ENCODE data around the gene SLC24A3.

Gene SLC24A3

GRCh38 chr20:19275630-19276071 lies 63.2 kb downstream of the SLC24A3 start:
- Histone ChIP-seq H3K4ac (ENCODE audit: low read length) (no peak overlapping the region), H3K23ac (ENCODE audit: low read depth, low read length, poor library complexity) (no peak overlapping the region), H3K36me3 (replicated peaks in 1 of 2; ENCODE audit: control insufficient read depth in 2 of 2, insufficient read depth in 2 of 2, low read length in 2 of 2) (no peaks in the 10 kb centered on the region), H3K4me2 (ENCODE audit: insufficient read depth, low read length, poor library complexity, severe bottlenecking) (no peak overlapping the region), H3K14ac (ENCODE audit: low read length) (no peak overlapping the region), H2BK5ac (ENCODE audit: low read length) (no peak overlapping the region), H3K9ac (ENCODE audit: low read depth, low read length, poor library complexity) (no peak overlapping the region), H4K8ac (ENCODE audit: low read depth, low read length) (no peak overlapping the region), H3K18ac (ENCODE audit: low read length) (peak overlapping the region; percentile 35), H3K9me3 (replicated peaks in 1 of 2; ENCODE audit: control insufficient read depth in 2 of 2, insufficient read depth in 1 of 2, low read depth in 1 of 2, low read length in 2 of 2) (no peaks in the 10 kb centered on the region), H2AK5ac (ENCODE audit: low read depth, low read length) (no peak overlapping the region), H3K27ac (replicated peaks; ENCODE audit: low read length) (no peak overlapping the region), H2BK15ac (ENCODE audit: low read length) (no peak overlapping the region), H3K4me3 (ENCODE audit: low read length in 2 of 2) (peak overlapping the region in 1 of 2 donors; percentile 13), H2BK12ac (ENCODE audit: low read length) (no peak overlapping the region), H3K79me1 (ENCODE audit: low read depth, low read length) (no peaks in the 10 kb centered on the region), H3K4me1 (ENCODE audit: control insufficient read depth in 2 of 2, insufficient read depth in 1 of 2, low read depth in 1 of 2, low read length in 2 of 2) (peaks cover 0 to 5% of the 10 kb centered on the region in 2 donors), H2BK120ac (ENCODE audit: low read depth, low read length) (no peak overlapping the region), H2AFZ (ENCODE audit: low read length) (no peak overlapping the region), H4K91ac (ENCODE audit: low read depth, low read length, poor library complexity) (no peak overlapping the region), H3K27me3 (ENCODE audit: control insufficient read depth in 3 of 3, insufficient read depth in 3 of 3, low read depth in 1 of 3, low read length in 3 of 3) (no peaks in the 10 kb centered on the region)
- no CpG with 5 or more reads among the region's 7 CpGs for WGBS, 2 donors (ENCODE audit: extremely low coverage in 2 of 2, insufficient read length in 2 of 2, insufficient replicate concordance in 1 of 2)
- no peak for DNase-seq (ENCODE audit: low spot score)

DNA sequence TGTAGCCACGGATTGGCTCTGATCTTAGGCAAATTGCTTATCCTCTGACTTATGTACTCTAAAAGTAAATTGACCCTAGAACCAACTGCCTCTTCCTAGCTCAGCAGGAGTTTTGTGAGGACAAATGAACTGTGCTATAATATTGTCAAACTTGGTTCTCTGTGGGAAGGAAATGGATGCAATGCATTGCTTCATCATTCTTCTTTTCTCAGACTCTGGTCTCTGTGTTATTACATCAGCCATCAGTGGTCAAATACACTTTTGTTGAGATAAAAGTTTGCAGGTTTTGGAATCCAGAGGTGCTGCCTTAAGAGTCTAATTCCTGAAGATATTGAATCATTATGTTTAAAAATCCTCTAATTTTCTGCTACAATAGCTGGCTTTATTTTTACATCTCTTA lies 64.9 kb downstream of the SLC24A3 start:
- no peak overlapping the region for H3K9ac ChIP-seq (ENCODE audit: low read depth, low read length, poor library complexity)
- no peak overlapping the region for H2AK5ac ChIP-seq (ENCODE audit: low read depth, low read length)
- H3K4me1 ChIP-seq (ENCODE audit: control insufficient read depth in 2 of 2, insufficient read depth in 1 of 2, low read depth in 1 of 2, low read length in 2 of 2): peaks cover 0 to 5% of the 10 kb centered on the region in 2 donors
- no peak overlapping the region for H2BK120ac ChIP-seq (ENCODE audit: low read depth, low read length)
- no peak overlapping the region for H3K27ac ChIP-seq (replicated peaks; ENCODE audit: low read length)
- no peak overlapping the region for H2AFZ ChIP-seq (ENCODE audit: low read length)
- no peak overlapping the region for H3K4me2 ChIP-seq (ENCODE audit: insufficient read depth, low read length, poor library complexity, severe bottlenecking)
- H3K4me3 ChIP-seq (ENCODE audit: low read length in 2 of 2): no peak overlapping the region
- no peak overlapping the region for H3K14ac ChIP-seq (ENCODE audit: low read length)
- H4K8ac ChIP-seq (ENCODE audit: low read depth, low read length): no peak overlapping the region
- no peak overlapping the region for H2BK12ac ChIP-seq (ENCODE audit: low read length)
- H3K36me3 ChIP-seq (replicated peaks in 1 of 2; ENCODE audit: control insufficient read depth in 2 of 2, insufficient read depth in 2 of 2, low read length in 2 of 2): no peaks in the 10 kb centered on the region
- H2BK15ac ChIP-seq (ENCODE audit: low read length): no peak overlapping the region
- H3K9me3 ChIP-seq (replicated peaks in 1 of 2; ENCODE audit: control insufficient read depth in 2 of 2, insufficient read depth in 1 of 2, low read depth in 1 of 2, low read length in 2 of 2): no peaks in the 10 kb centered on the region
- no peak for DNase-seq (ENCODE audit: low spot score)
- H4K91ac ChIP-seq (ENCODE audit: low read depth, low read length, poor library complexity): no peak overlapping the region
- no peak overlapping the region for H2BK5ac ChIP-seq (ENCODE audit: low read length)
- no peak overlapping the region for H3K4ac ChIP-seq (ENCODE audit: low read length)
- H3K18ac ChIP-seq (ENCODE audit: low read length): no peak overlapping the region
- no peaks in the 10 kb centered on the region for H3K79me1 ChIP-seq (ENCODE audit: low read depth, low read length)
- no CpG with 5 or more reads among the region's 1 CpG for WGBS, 2 donors (ENCODE audit: extremely low coverage in 2 of 2, insufficient read length in 2 of 2, insufficient replicate concordance in 1 of 2)
- H3K23ac ChIP-seq (ENCODE audit: low read depth, low read length, poor library complexity): no peak overlapping the region
- no peaks in the 10 kb centered on the region for H3K27me3 ChIP-seq (ENCODE audit: control insufficient read depth in 3 of 3, insufficient read depth in 3 of 3, low read depth in 1 of 3, low read length in 3 of 3)

- Histone ChIP-seq H3K4me1 (ENCODE audit: control insufficient read depth in 2 of 2, insufficient read depth in 1 of 2, low read depth in 1 of 2, low read length in 2 of 2) (no peaks in the 10 kb centered on the region), H3K4ac (ENCODE audit: low read length) (no peak overlapping the region), H3K27ac (replicated peaks; ENCODE audit: low read length) (no peak overlapping the region), H4K8ac (ENCODE audit: low read depth, low read length) (no peak overlapping the region), H3K36me3 (replicated peaks in 1 of 2; ENCODE audit: control insufficient read depth in 2 of 2, insufficient read depth in 2 of 2, low read length in 2 of 2) (no peaks in the 10 kb centered on the region), H2BK15ac (ENCODE audit: low read length) (no peak overlapping the region), H3K9ac (ENCODE audit: low read depth, low read length, poor library complexity) (no peak overlapping the region), H3K27me3 (ENCODE audit: control insufficient read depth in 3 of 3, insufficient read depth in 3 of 3, low read depth in 1 of 3, low read length in 3 of 3) (no peaks in the 10 kb centered on the region), H3K23ac (ENCODE audit: low read depth, low read length, poor library complexity) (no peak overlapping the region), H3K9me3 (replicated peaks in 1 of 2; ENCODE audit: control insufficient read depth in 2 of 2, insufficient read depth in 1 of 2, low read depth in 1 of 2, low read length in 2 of 2) (no peaks in the 10 kb centered on the region), H3K18ac (ENCODE audit: low read length) (no peak overlapping the region), H3K4me2 (ENCODE audit: insufficient read depth, low read length, poor library complexity, severe bottlenecking) (no peak overlapping the region), H3K4me3 (ENCODE audit: low read length in 2 of 2) (no peak overlapping the region), H2BK5ac (ENCODE audit: low read length) (no peak overlapping the region), H2BK12ac (ENCODE audit: low read length) (no peak overlapping the region), H3K79me1 (ENCODE audit: low read depth, low read length) (no peaks in the 10 kb centered on the region), H3K14ac (ENCODE audit: low read length) (no peak overlapping the region), H2AFZ (ENCODE audit: low read length) (no peak overlapping the region), H2BK120ac (ENCODE audit: low read depth, low read length) (no peak overlapping the region), H4K91ac (ENCODE audit: low read depth, low read length, poor library complexity) (no peak overlapping the region), H2AK5ac (ENCODE audit: low read depth, low read length) (no peak overlapping the region)
- WGBS, 2 donors (ENCODE audit: extremely low coverage in 2 of 2, insufficient read length in 2 of 2, insufficient replicate concordance in 1 of 2): no CpG with 5 or more reads among the region's 6 CpGs
- no peak for DNase-seq (ENCODE audit: low spot score)
These were observed 71.1 kb downstream of the SLC24A3 start for GRCh38 chr20:19283490-19284025.

GRCh38 chr20:19284400-19285178 lies 72.1 kb downstream of the SLC24A3 start:
- no peak overlapping the region for H4K91ac ChIP-seq (ENCODE audit: low read depth, low read length, poor library complexity)
- no peak overlapping the region for H2BK120ac ChIP-seq (ENCODE audit: low read depth, low read length)
- no peak overlapping the region for H4K8ac ChIP-seq (ENCODE audit: low read depth, low read length)
- no peak overlapping the region for H2BK5ac ChIP-seq (ENCODE audit: low read length)
- H3K4me3 ChIP-seq (ENCODE audit: low read length in 2 of 2): no peak overlapping the region
- WGBS, 2 donors (ENCODE audit: extremely low coverage in 2 of 2, insufficient read length in 2 of 2, insufficient replicate concordance in 1 of 2): no CpG with 5 or more reads among the region's 3 CpGs
- no peak overlapping the region for H3K14ac ChIP-seq (ENCODE audit: low read length)
- DNase-seq (ENCODE audit: low spot score): no peak
- H2BK15ac ChIP-seq (ENCODE audit: low read length): no peak overlapping the region
- H2BK12ac ChIP-seq (ENCODE audit: low read length): no peak overlapping the region
- no peaks in the 10 kb centered on the region for H3K36me3 ChIP-seq (replicated peaks in 1 of 2; ENCODE audit: control insufficient read depth in 2 of 2, insufficient read depth in 2 of 2, low read length in 2 of 2)
- H2AFZ ChIP-seq (ENCODE audit: low read length): no peak overlapping the region
- H3K79me1 ChIP-seq (ENCODE audit: low read depth, low read length): no peaks in the 10 kb centered on the region
- no peak overlapping the region for H3K4me2 ChIP-seq (ENCODE audit: insufficient read depth, low read length, poor library complexity, severe bottlenecking)
- H2AK5ac ChIP-seq (ENCODE audit: low read depth, low read length): no peak overlapping the region
- no peak overlapping the region for H3K4ac ChIP-seq (ENCODE audit: low read length)
- no peaks in the 10 kb centered on the region for H3K4me1 ChIP-seq (ENCODE audit: control insufficient read depth in 2 of 2, insufficient read depth in 1 of 2, low read depth in 1 of 2, low read length in 2 of 2)
- H3K27me3 ChIP-seq (ENCODE audit: control insufficient read depth in 3 of 3, insufficient read depth in 3 of 3, low read depth in 1 of 3, low read length in 3 of 3): no peaks in the 10 kb centered on the region
- no peak overlapping the region for H3K23ac ChIP-seq (ENCODE audit: low read depth, low read length, poor library complexity)
- no peaks in the 10 kb centered on the region for H3K9me3 ChIP-seq (replicated peaks in 1 of 2; ENCODE audit: control insufficient read depth in 2 of 2, insufficient read depth in 1 of 2, low read depth in 1 of 2, low read length in 2 of 2)
- H3K27ac ChIP-seq (replicated peaks; ENCODE audit: low read length): no peak overlapping the region
- no peak overlapping the region for H3K18ac ChIP-seq (ENCODE audit: low read length)
- no peak overlapping the region for H3K9ac ChIP-seq (ENCODE audit: low read depth, low read length, poor library complexity)
